Esophagus muscularis mucosa (tissue), 4 donors: ENCODE results near the gene SMPD3. TPM values are rescaled to one million over a fixed set of nuclear protein-coding genes. Genes with fewer than 3 reads are reported as not detected.

Experiments used
- DNase-seq: peaks from one replicate; pipeline ENCODE4 v3.0.0-alpha.2; 2017; ENCODE audit errors: extremely low spot score
- H3K27ac ChIP-seq, 4 donors: fragments of 200-600 bp; sonication (generic); replicated peaks in 1 of 4; 1 replicate in 3 of 4; 2 replicates in 1 of 4; pipeline ENCODE4 v1.5.1; 2016 to 2019; ENCODE audit warnings: mild to moderate bottlenecking in 1 of 4
- H3K27me3 ChIP-seq, 4 donors: fragments of 200-600 bp; sonication (generic); one replicate each; pipeline versions ENCODE4 v1.5.1 to v1.6.0; 2016 to 2019
- H3K36me3 ChIP-seq, 4 donors: fragments of 200-600 bp; sonication (generic); one replicate each; pipeline ENCODE4 v1.5.1; 2016 to 2019
- H3K4me1 ChIP-seq, 4 donors: fragments of 200-600 bp; sonication (generic); one replicate each; pipeline ENCODE4 v1.5.1; 2016 to 2019
- H3K4me3 ChIP-seq, 4 donors: fragments of 200-600 bp; sonication (generic); 1 replicate in 2 of 4; 2 replicates in 2 of 4; pipeline ENCODE4 v1.5.1; 2016 to 2019; ENCODE audit warnings: mild to moderate bottlenecking in 4 of 4, moderate library complexity in 1 of 4
- H3K9me3 ChIP-seq, 4 donors: fragments of 200-600 bp; sonication (generic); 1 replicate in 3 of 4; 2 replicates in 1 of 4; pipeline ENCODE4 v1.5.1; 2016 to 2019
- CTCF ChIP-seq, 3 experiments: fragments of 200-600 bp in 2 of 3; fragments of 450-650 bp in 1 of 3; sonication (generic) in 2 of 3; IDR thresholded peaks; one replicate each; pipeline ENCODE4 v1.5.1; 2017 to 2019; ENCODE audit warnings: antibody characterized with exemption in 3 of 3, mild to moderate bottlenecking in 2 of 3, moderate library complexity in 1 of 3
- EP300 ChIP-seq: sonication (generic); formaldehyde crosslinking; IDR thresholded peaks from one replicate; pipeline ENCODE4 v1.6.1; 2017; ENCODE audit warnings: antibody characterized with exemption
- POLR2A ChIP-seq: fragments of 450-650 bp; IDR thresholded peaks from one replicate; pipeline ENCODE4 v1.6.1; 2017; ENCODE audit warnings: antibody characterized with exemption, moderate library complexity, mild to moderate bottlenecking, low read depth
- POLR2AphosphoS5 ChIP-seq, 2 donors: sonication (generic); formaldehyde crosslinking; IDR thresholded peaks; one replicate each; pipeline ENCODE4 v1.6.1; 2017; ENCODE audit warnings: antibody characterized with exemption in 2 of 2
- WGBS: methylation state at CpG from one replicate; pipeline ENCODE4 v1.1.5; 2018; 5-methylcytosine and 5-hydroxymethylcytosine counted together
- intact Hi-C: fragments of 100-400 bp; cut with DNase I; formaldehyde crosslinking; loops from one replicate; pipeline ENCODE4 v1.15.1; 2023
- total RNA-seq, 4 donors: library from RNA; depleted of rRNA; stranded (reverse); fragments of >200 nt; gene quantifications; one replicate each; pipeline versions ENCODE4 v1.1.0 to v1.2.1, GENCODE V29; 2016

The SMPD3 gene
- total RNA-seq, 4 donors from 2014 or later = 0.32 to 0.92 (median 0.54) TPM

- TF ChIP-seq CTCF (IDR thresholded peaks at IDR 0.05) (no peak), POLR2AphosphoS5 (IDR thresholded peaks at IDR 0.05) (no peak), POLR2A (no peak), EP300 (no peak)
- Histone ChIP-seq H3K9me3 (no peaks in the 10 kb centered on the region), H3K4me3 (no peak overlapping the region), H3K27ac (no peak overlapping the region), H3K4me1 (no peaks in the 10 kb centered on the region), H3K27me3 (no peaks in the 10 kb centered on the region), H3K36me3 (no peaks in the 10 kb centered on the region)
- 86% methylated on average over 13 of the region's 13 CpGs for WGBS
- intact Hi-C loops = no loop called here
- DNase-seq = no peak
Observed at GRCh38 chr16:68378436-68379415, 69.6 kb downstream of the SMPD3 start.

- TF ChIP-seq POLR2AphosphoS5 (IDR thresholded peaks at IDR 0.05) (no peak), CTCF (IDR thresholded peaks at IDR 0.05) (no peak), POLR2A (no peak), EP300 (no peak)
- no peak for DNase-seq
- H3K36me3 ChIP-seq = no peaks in the 10 kb centered on the region
- no peaks in the 10 kb centered on the region for H3K27me3 ChIP-seq
- no peak overlapping the region for H3K4me3 ChIP-seq
- 73% methylated on average over 11 of the region's 11 CpGs for WGBS
- no peaks in the 10 kb centered on the region for H3K9me3 ChIP-seq
- H3K27ac ChIP-seq = no peak overlapping the region
- intact Hi-C loops = no loop called here
- no peaks in the 10 kb centered on the region for H3K4me1 ChIP-seq
Observed at GRCh38 chr16:68377667-68378393, 70.5 kb downstream of the SMPD3 start.

- Histone ChIP-seq H3K4me3 (no peak overlapping the region), H3K4me1 (no peaks in the 10 kb centered on the region), H3K9me3 (no peaks in the 10 kb centered on the region), H3K27me3 (no peaks in the 10 kb centered on the region), H3K36me3 (no peaks in the 10 kb centered on the region), H3K27ac (no peak overlapping the region)
- DNase-seq = no peak
- TF ChIP-seq EP300 (no peak), POLR2AphosphoS5 (IDR thresholded peaks at IDR 0.05) (no peak), CTCF (IDR thresholded peaks at IDR 0.05) (no peak), POLR2A (no peak)
- intact Hi-C loops = no loop called here
- WGBS = 100% methylated on average over 2 of the region's 7 CpGs
Observed at GRCh38 chr16:68377221-68377620, 71.1 kb downstream of the SMPD3 start.

- Histone ChIP-seq H3K4me1 (no peaks in the 10 kb centered on the region), H3K4me3 (no peak overlapping the region), H3K36me3 (no peaks in the 10 kb centered on the region), H3K27ac (no peak overlapping the region), H3K9me3 (no peaks in the 10 kb centered on the region), H3K27me3 (no peaks in the 10 kb centered on the region)
- DNase-seq = no peak
- 90% methylated on average over 2 of the region's 6 CpGs for WGBS
- TF ChIP-seq POLR2A (no peak), EP300 (no peak), POLR2AphosphoS5 (IDR thresholded peaks at IDR 0.05) (no peak), CTCF (IDR thresholded peaks at IDR 0.05) (no peak)
- intact Hi-C loops = no loop called here
Observed at GRCh38 chr16:68376590-68376989, 71.7 kb downstream of the SMPD3 start.
